Astrocyte (in vitro differentiated cells and primary cell): ENCODE data around the gene TMEM17. TPM values are rescaled to one million over a fixed set of nuclear protein-coding genes. Genes with fewer than 3 reads are reported as not detected.
A peak's percentile ranks its signal among the peaks of the same experiment; 100 is the strongest.

Source experiments
- DNase-seq: peaks from one replicate; pipeline ENCODE4 v3.0.0-alpha.2; 2010; ENCODE audit warnings: low read depth
- FAIRE-seq: peaks from 2 replicates; lab custom pipeline; 2011; peaks lifted over from hg19 to GRCh38; lab: Jason Lieb, UNC
- H2AFZ ChIP-seq: 2 replicates; pipeline ENCODE4 v1.6.0; 2012; ENCODE audit warnings: low read depth, low read length, inconsistent platforms
- H3K27ac ChIP-seq: 2 replicates; pipeline ENCODE4 v1.5.1; 2011; ENCODE audit warnings: low read depth, low read length, inconsistent platforms
- H3K27me3 ChIP-seq: 2 replicates; pipeline ENCODE4 v1.6.0; 2011; ENCODE audit warnings: low read length, inconsistent platforms; ENCODE audit not compliant: insufficient read depth
- H3K36me3 ChIP-seq: 2 replicates; pipeline ENCODE4 v1.5.1; 2011; ENCODE audit warnings: low read length, inconsistent platforms; ENCODE audit not compliant: insufficient read depth
- H3K4me1 ChIP-seq: 2 replicates; pipeline ENCODE4 v1.5.1; 2011; ENCODE audit warnings: low read length, inconsistent platforms; ENCODE audit not compliant: insufficient read depth
- H3K4me2 ChIP-seq: 2 replicates; pipeline ENCODE4 v1.6.0; 2012; ENCODE audit warnings: low read length, inconsistent platforms
- H3K4me3 ChIP-seq: 2 replicates; pipeline ENCODE4 v1.5.1; 2011; ENCODE audit warnings: low read depth, mild to moderate bottlenecking, low read length, inconsistent platforms; ENCODE audit not compliant: insufficient read depth
- H3K79me2 ChIP-seq: 2 replicates; pipeline ENCODE4 v1.6.0; 2012; ENCODE audit warnings: mild to moderate bottlenecking, low read length, inconsistent platforms; ENCODE audit not compliant: insufficient read depth
- H3K9ac ChIP-seq: 2 replicates; pipeline ENCODE4 v1.6.0; 2012; ENCODE audit warnings: mild to moderate bottlenecking, low read length, inconsistent platforms
- H3K9me3 ChIP-seq: 2 replicates; pipeline ENCODE4 v1.5.1; 2012; ENCODE audit warnings: low read depth, mild to moderate bottlenecking, low read length, inconsistent platforms; ENCODE audit not compliant: insufficient read depth
- H4K20me1 ChIP-seq: 2 replicates; pipeline ENCODE4 v1.6.0; 2012; ENCODE audit warnings: low read length, inconsistent platforms; ENCODE audit not compliant: insufficient read depth
- H3K27ac Mint-ChIP-seq: one replicate; pipeline ENCODE4 v1.8.0; 2021; ENCODE audit warnings: mild to moderate bottlenecking, mixed read lengths; ENCODE audit not compliant: unreplicated experiment
- H3K27me3 Mint-ChIP-seq: one replicate; pipeline ENCODE4 v1.8.0; 2021; ENCODE audit warnings: low read depth, mixed read lengths; ENCODE audit not compliant: unreplicated experiment
- H3K36me3 Mint-ChIP-seq: one replicate; pipeline ENCODE4 v1.8.0; 2021; ENCODE audit warnings: low read depth, mixed read lengths; ENCODE audit not compliant: unreplicated experiment
- H3K4me1 Mint-ChIP-seq: one replicate; pipeline ENCODE4 v1.8.0; 2021; ENCODE audit warnings: low read depth, mixed read lengths; ENCODE audit not compliant: unreplicated experiment
- H3K4me3 Mint-ChIP-seq: one replicate; pipeline ENCODE4 v1.8.0; 2021; ENCODE audit warnings: mild to moderate bottlenecking, moderate library complexity, mixed read lengths; ENCODE audit not compliant: unreplicated experiment
- H3K9me3 Mint-ChIP-seq: one replicate; pipeline ENCODE4 v1.8.0; 2021; ENCODE audit warnings: mild to moderate bottlenecking, mixed read lengths; ENCODE audit not compliant: unreplicated experiment
- EZH2 ChIP-seq: IDR thresholded peaks from 2 replicates; pipeline ENCODE4 v1.6.1; 2012; ENCODE audit warnings: mild to moderate bottlenecking, low read length, inconsistent platforms; ENCODE audit not compliant: insufficient read depth
- total RNA-seq: library from RNA; stranded (reverse); gene quantifications from 2 replicates; pipeline ENCODE4 v1.2.1, GENCODE V29; 2021
- TF ChIP-seq, protein P1 (sequence below): IDR thresholded peaks from 2 replicates; pipeline ENCODE4 v1.5.1; 2011; ENCODE audit warnings: low read depth, mild to moderate bottlenecking, inconsistent platforms, low read length, moderate library complexity; ENCODE audit not compliant: insufficient read depth

Gene TMEM17
- total RNA-seq, 1 donor from 2014 or later, result 2.7 TPM

DNA sequence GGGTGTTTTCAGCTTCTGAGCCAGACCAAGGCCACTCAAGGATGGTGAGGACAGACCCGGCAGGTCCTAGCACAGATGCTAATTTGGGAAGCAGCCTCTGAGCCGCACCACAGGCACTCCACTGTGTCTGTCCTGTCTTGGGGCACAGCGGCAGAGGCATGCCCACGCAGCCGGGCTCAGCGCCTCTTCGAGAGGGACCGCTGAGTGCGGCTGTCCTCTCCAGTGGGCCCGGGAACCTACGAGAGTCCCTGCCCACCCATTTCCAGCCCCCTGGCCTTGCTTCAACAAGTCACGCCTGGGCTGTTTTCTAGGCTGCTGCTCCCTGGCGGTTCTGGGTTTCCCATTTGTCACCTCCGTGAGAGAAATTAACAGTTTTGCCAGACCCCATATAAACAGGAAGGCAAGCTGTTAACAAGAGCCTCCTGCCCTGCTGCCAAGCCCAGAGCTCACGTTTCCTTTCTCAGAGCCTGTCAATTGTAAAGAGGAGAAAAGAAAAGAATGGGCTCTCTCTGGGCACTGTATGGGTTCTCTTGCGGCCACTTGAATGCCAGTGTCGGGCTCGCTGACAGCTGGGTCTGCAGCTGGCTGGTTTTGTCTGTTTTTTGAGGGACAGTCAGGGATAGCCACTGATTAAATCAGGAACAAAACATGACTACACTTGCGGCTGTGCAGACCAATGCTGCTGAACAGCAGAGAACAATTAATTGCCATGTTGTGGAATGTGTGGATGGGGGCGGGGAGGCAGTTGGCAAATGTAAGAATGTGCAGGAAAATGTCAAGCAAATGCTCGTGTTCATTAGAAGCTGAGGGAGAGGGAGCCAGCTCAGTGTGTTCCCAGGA lies 30.6 kb downstream of the TMEM17 start:
- Histone ChIP-seq H4K20me1 (no peaks in the 10 kb centered on the region), H3K4me2 (peak overlapping the region; percentile 82), H2AFZ (peak overlapping the region; percentile 86), H3K36me3 (no peaks in the 10 kb centered on the region), H3K27me3 (peaks cover 3% of the 10 kb centered on the region), H3K27ac (no peak overlapping the region), H3K9ac (peak overlapping the region; percentile 36), H3K4me3 (peak overlapping the region; percentile 21), H3K4me1 (peaks cover 21% of the 10 kb centered on the region), H3K79me2 (no peaks in the 10 kb centered on the region), H3K9me3 (no peaks in the 10 kb centered on the region)
- Mint-ChIP-seq H3K27ac (no peak overlapping the region), H3K4me1 (peaks cover 29% of the 10 kb centered on the region), H3K4me3 (peak overlapping the region; percentile 17), H3K36me3 (no peaks in the 10 kb centered on the region), H3K9me3 (no peaks in the 10 kb centered on the region), H3K27me3 (peaks cover 13% of the 10 kb centered on the region)
- no peak for FAIRE-seq
- DNase-seq, result no peak
- TF ChIP-seq EZH2, result no peak
- TF ChIP-seq, protein P1, sequence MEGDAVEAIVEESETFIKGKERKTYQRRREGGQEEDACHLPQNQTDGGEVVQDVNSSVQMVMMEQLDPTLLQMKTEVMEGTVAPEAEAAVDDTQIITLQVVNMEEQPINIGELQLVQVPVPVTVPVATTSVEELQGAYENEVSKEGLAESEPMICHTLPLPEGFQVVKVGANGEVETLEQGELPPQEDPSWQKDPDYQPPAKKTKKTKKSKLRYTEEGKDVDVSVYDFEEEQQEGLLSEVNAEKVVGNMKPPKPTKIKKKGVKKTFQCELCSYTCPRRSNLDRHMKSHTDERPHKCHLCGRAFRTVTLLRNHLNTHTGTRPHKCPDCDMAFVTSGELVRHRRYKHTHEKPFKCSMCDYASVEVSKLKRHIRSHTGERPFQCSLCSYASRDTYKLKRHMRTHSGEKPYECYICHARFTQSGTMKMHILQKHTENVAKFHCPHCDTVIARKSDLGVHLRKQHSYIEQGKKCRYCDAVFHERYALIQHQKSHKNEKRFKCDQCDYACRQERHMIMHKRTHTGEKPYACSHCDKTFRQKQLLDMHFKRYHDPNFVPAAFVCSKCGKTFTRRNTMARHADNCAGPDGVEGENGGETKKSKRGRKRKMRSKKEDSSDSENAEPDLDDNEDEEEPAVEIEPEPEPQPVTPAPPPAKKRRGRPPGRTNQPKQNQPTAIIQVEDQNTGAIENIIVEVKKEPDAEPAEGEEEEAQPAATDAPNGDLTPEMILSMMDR, result no peak

DNA sequence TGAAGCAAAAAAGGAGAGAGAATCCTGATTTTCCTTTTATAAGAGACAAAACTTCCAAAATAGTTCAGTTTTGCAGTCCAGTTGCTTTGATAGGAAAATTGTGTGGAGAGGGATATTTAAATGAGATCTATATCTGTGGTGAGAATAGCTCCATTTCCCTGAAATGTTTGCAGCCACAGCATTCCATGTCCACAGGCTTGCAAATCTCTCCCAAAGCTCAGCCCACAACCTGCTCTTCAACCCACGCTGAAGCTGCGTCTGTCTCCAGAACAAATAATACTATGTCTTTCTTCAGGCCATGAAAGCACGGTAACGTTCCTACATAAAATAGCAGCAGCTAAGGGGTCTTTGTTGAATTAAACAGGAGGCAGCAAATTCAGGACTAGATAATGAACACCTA lies 31.8 kb downstream of the TMEM17 start:
- Histone ChIP-seq H3K4me2 (no peak overlapping the region), H3K79me2 (no peaks in the 10 kb centered on the region), H2AFZ (no peak overlapping the region), H3K9ac (no peak overlapping the region), H3K27ac (no peak overlapping the region), H3K36me3 (no peaks in the 10 kb centered on the region), H4K20me1 (no peaks in the 10 kb centered on the region), H3K4me1 (peaks cover 21% of the 10 kb centered on the region), H3K9me3 (no peaks in the 10 kb centered on the region), H3K4me3 (no peak overlapping the region), H3K27me3 (peaks cover 3% of the 10 kb centered on the region)
- no peak overlapping the region for H3K4me3 Mint-ChIP-seq
- DNase-seq (peak; percentile 83), FAIRE-seq (no peak)
- no peak for TF ChIP-seq EZH2
- TF ChIP-seq, protein P1, result no peak
- H3K4me1 Mint-ChIP-seq, result peaks cover 29% of the 10 kb centered on the region
- H3K27ac Mint-ChIP-seq, result peak overlapping the region; percentile 89
- H3K27me3 Mint-ChIP-seq, result peaks cover 17% of the 10 kb centered on the region
- no peaks in the 10 kb centered on the region for H3K9me3 Mint-ChIP-seq
- no peaks in the 10 kb centered on the region for H3K36me3 Mint-ChIP-seq

DNA sequence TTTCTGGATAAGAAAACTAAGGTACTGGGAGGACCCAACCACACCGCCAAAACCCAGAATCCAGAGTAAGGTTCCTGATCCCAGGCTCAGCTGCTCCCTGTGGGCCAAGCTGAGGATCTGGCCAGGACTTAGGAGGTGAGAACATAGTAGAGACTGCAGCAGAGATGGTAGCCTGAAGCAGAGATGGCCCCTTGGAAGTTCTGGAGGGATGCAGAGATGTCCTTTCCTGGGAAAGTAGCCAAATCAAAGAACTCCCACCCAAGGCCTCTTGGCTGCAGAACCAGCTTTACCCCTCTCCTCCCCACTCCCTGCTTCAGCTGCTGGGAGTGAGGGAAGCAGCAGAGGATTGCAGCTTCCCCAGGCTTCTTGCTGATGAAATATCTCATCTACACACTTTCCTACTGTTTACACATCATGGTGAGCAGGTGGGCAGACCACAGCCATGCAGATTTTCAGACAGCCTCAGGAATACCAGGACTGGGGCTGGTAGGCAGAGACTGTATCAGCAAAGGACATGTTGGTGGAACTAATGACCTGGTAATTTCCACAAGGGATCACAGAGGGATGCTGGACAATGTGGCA lies 32.7 kb downstream of the TMEM17 start:
- Histone ChIP-seq H3K36me3 (no peaks in the 10 kb centered on the region), H3K9ac (no peak overlapping the region), H2AFZ (no peak overlapping the region), H3K79me2 (no peaks in the 10 kb centered on the region), H3K4me1 (peaks cover 21% of the 10 kb centered on the region), H3K4me2 (no peak overlapping the region), H3K4me3 (no peak overlapping the region), H4K20me1 (no peaks in the 10 kb centered on the region), H3K9me3 (no peaks in the 10 kb centered on the region), H3K27me3 (peaks cover 3% of the 10 kb centered on the region), H3K27ac (no peak overlapping the region)
- DNase-seq (no peak), FAIRE-seq (no peak)
- TF ChIP-seq EZH2, result no peak
- TF ChIP-seq, protein P1, result no peak
- Mint-ChIP-seq H3K27me3 (peaks cover 17% of the 10 kb centered on the region), H3K4me3 (no peak overlapping the region), H3K4me1 (peaks cover 29% of the 10 kb centered on the region), H3K27ac (peak overlapping the region; percentile 89), H3K36me3 (no peaks in the 10 kb centered on the region), H3K9me3 (no peaks in the 10 kb centered on the region)
